Fibroblast of the conjunctiva (primary cell): ENCODE data around the gene KDM6A.
"Not testable (repeated sequence)": the region's sequence is repeated elsewhere in the genome, so short reads cannot be mapped to it uniquely, and the experiment has no call there.

Experiments
- DNase-seq: peaks from one replicate; pipeline ENCODE4 v3.0.0-alpha.2; 2010; ENCODE audit warnings: low read depth

Gene KDM6A

GRCh38 chrX:45007598-45007997 lies 134.6 kb downstream of the KDM6A start:
- no peak for DNase-seq

- DNase-seq, result no peak
Observed at GRCh38 chrX:45009371-45010000, 136.5 kb downstream of the KDM6A start.

GRCh38 chrX:45011131-45011530 lies 138.1 kb downstream of the KDM6A start:
- no peak for DNase-seq

GRCh38 chrX:45011597-45011996 lies 138.6 kb downstream of the KDM6A start:
- no peak for DNase-seq

GRCh38 chrX:45017946-45018345 lies 145.0 kb downstream of the KDM6A start:
- DNase-seq, result no peak

- DNase-seq, result no peak
Observed at GRCh38 chrX:45022150-45022549, 149.2 kb downstream of the KDM6A start.

GRCh38 chrX:45024501-45024900 lies 151.5 kb downstream of the KDM6A start:
- no peak for DNase-seq

GRCh38 chrX:45026036-45026435 lies 153.0 kb downstream of the KDM6A start:
- DNase-seq, result no peak

GRCh38 chrX:45031830-45032378 lies 158.9 kb downstream of the KDM6A start:
- DNase-seq, result no peak

GRCh38 chrX:45035071-45035470 lies 162.1 kb downstream of the KDM6A start:
- DNase-seq, result no peak

GRCh38 chrX:45036161-45036560 lies 163.2 kb downstream of the KDM6A start:
- no peak for DNase-seq

- not testable (repeated sequence) for DNase-seq
Observed at GRCh38 chrX:45040137-45040536, 167.1 kb downstream of the KDM6A start.

GRCh38 chrX:45046417-45046816 lies 173.4 kb downstream of the KDM6A start:
- DNase-seq, result no peak

GRCh38 chrX:45050558-45050957 lies 177.6 kb downstream of the KDM6A start:
- DNase-seq, result no peak

- no peak for DNase-seq
Observed at GRCh38 chrX:45056428-45057145, 183.6 kb downstream of the KDM6A start.

- not testable (repeated sequence) for DNase-seq
Observed at GRCh38 chrX:45059906-45060305, 186.9 kb downstream of the KDM6A start.

- DNase-seq, result no peak
Observed at GRCh38 chrX:45063319-45064095, 190.5 kb downstream of the KDM6A start.

GRCh38 chrX:45068569-45068968 lies 195.6 kb downstream of the KDM6A start:
- no peak for DNase-seq

- DNase-seq, result peak; percentile 57
Observed at GRCh38 chrX:45070116-45071007, 197.4 kb downstream of the KDM6A start.

GRCh38 chrX:45073011-45073410 lies 200.0 kb downstream of the KDM6A start:
- DNase-seq, result not testable (repeated sequence)

- DNase-seq, result no peak
Observed at GRCh38 chrX:45077748-45078424, 204.9 kb downstream of the KDM6A start.
